ENCODE results near the gene TEAD2.

Gene TEAD2

GRCh38 chr19:49362048-49362928 is at the start of gene TEAD2:
Gene TEAD2, minus strand, starts transcription at chr19:49362416. Its CDS starts 2,341 bp downstream, at chr19:49360075.
- no peak for DNase-seq

- no peak for DNase-seq
These were observed 49.6 kb upstream of the TEAD2 start for GRCh38 chr19:49411681-49412326.

GRCh38 chr19:49409441-49410029 is 47.3 kb upstream of the TEAD2 start:
- DNase-seq = no peak

GRCh38 chr19:49408816-49409440 is 46.7 kb upstream of the TEAD2 start:
- no peak for DNase-seq

- no peak for DNase-seq
These were observed 45.3 kb upstream of the TEAD2 start for GRCh38 chr19:49407482-49408015.

GRCh38 chr19:49407079-49407478 is 44.9 kb upstream of the TEAD2 start:
- no peak for DNase-seq

GRCh38 chr19:49403404-49404187 is 41.4 kb upstream of the TEAD2 start:
- peak; percentile 64 for DNase-seq

- no peak for DNase-seq
These were observed 37.8 kb upstream of the TEAD2 start for GRCh38 chr19:49400029-49400428.

- DNase-seq = no peak
These were observed 36.7 kb upstream of the TEAD2 start for GRCh38 chr19:49398931-49399330.

- no peak for DNase-seq
These were observed 35.9 kb upstream of the TEAD2 start for GRCh38 chr19:49398001-49398615.

- DNase-seq = no peak
These were observed 34.7 kb upstream of the TEAD2 start for GRCh38 chr19:49396738-49397505.

- no peak for DNase-seq
These were observed 33.6 kb upstream of the TEAD2 start for GRCh38 chr19:49395581-49396407.

- no peak for DNase-seq
These were observed 31.7 kb upstream of the TEAD2 start for GRCh38 chr19:49393881-49394280.

GRCh38 chr19:49391581-49392399 is 29.6 kb upstream of the TEAD2 start:
- peak; percentile 70 for DNase-seq

- no peak for DNase-seq
These were observed 28.7 kb upstream of the TEAD2 start for GRCh38 chr19:49390929-49391359.

GRCh38 chr19:49390131-49390928 is 28.1 kb upstream of the TEAD2 start:
- no peak for DNase-seq

- no peak for DNase-seq
These were observed 27.2 kb upstream of the TEAD2 start for GRCh38 chr19:49389406-49389805.

GRCh38 chr19:49387936-49388372 is 25.7 kb upstream of the TEAD2 start, which contains the start of gene KASH5:
Gene KASH5, plus strand, starts transcription at chr19:49388249. Its CDS starts 2,635 bp downstream, at chr19:49390884.
- DNase-seq = no peak
